K562 (cell line): Measurements from ENCODE around the gene FOSL1. TPM values are rescaled to one million over a fixed set of nuclear protein-coding genes. Genes with fewer than 3 reads are reported as not detected.

Experiments used
- ADNP ChIP-seq: fragments of 200-800 bp; sonication (Bioruptor generic); IDR thresholded peaks from 2 replicates; pipeline ENCODE4 v1.6.1; 2016; ENCODE audit warnings: missing genetic modification characterization, missing compliant biosample characterization
- ATF7 ChIP-seq: fragments of 450-650 bp; IDR thresholded peaks from 2 replicates; pipeline ENCODE4 v1.7.1; 2014; ENCODE audit warnings: mild to moderate bottlenecking, moderate library complexity
- BCLAF1 ChIP-seq, 2 experiments: fragments of 450-650 bp in 1 of 2; IDR thresholded peaks; 2 replicates each; pipeline ENCODE4 v1.6.1; 2011 to 2017; ENCODE audit warnings: low read depth in 2 of 2, antibody characterized with exemption in 1 of 2, borderline replicate concordance in 1 of 2, low read length in 1 of 2, mild to moderate bottlenecking in 1 of 2, mixed read lengths in 1 of 2; ENCODE audit not compliant: control insufficient read depth in 1 of 2
- BHLHE40 ChIP-seq: IDR thresholded peaks from 2 replicates; pipeline ENCODE4 v1.6.1; 2011; ENCODE audit warnings: low read length, improper control_type of control experiment
- EGR1 ChIP-seq: fragments of 450-650 bp; conservative IDR thresholded peaks from 2 replicates; pipeline ENCODE4 v1.6.1; 2017; ENCODE audit warnings: mild to moderate bottlenecking
- GTF2F1 ChIP-seq: IDR thresholded peaks from 2 replicates; pipeline ENCODE4 v1.6.1; 2011; ENCODE audit warnings: low read depth, low read length, improper control_type of control experiment
- HDAC1 ChIP-seq, 2 experiments: fragments of 450-650 bp; IDR thresholded peaks; 2 replicates each; pipeline ENCODE4 v1.6.1; 2016 to 2017; ENCODE audit warnings: inconsistent platforms in 1 of 2, mild to moderate bottlenecking in 1 of 2, moderate library complexity in 1 of 2
- HSF4 ChIP-seq: fragments of 250-450 bp; sonication (Bioruptor Pico); IDR thresholded peaks from 2 replicates; pipeline ENCODE4 v2.1.2; 2022; ENCODE audit warnings: mild to moderate bottlenecking, moderate library complexity, borderline replicate concordance
- MNT ChIP-seq, 2 experiments: fragments of 450-650 bp; conservative IDR thresholded peaks; 2 replicates each; pipeline ENCODE4 v1.6.1; 2017; ENCODE audit warnings: mild to moderate bottlenecking in 2 of 2, moderate library complexity in 2 of 2
- NCOR1 ChIP-seq: fragments of 450-650 bp; IDR thresholded peaks from 2 replicates; pipeline ENCODE4 v1.6.1; 2016; ENCODE audit warnings: mild to moderate bottlenecking, moderate library complexity
- POLR2AphosphoS5 ChIP-seq: IDR thresholded peaks from 2 replicates; pipeline ENCODE4 v1.6.1; 2011; ENCODE audit warnings: mild to moderate bottlenecking, low read depth, low read length, moderate library complexity; ENCODE audit not compliant: control insufficient read depth, insufficient read depth
- RNF219 ChIP-seq: fragments of 250-450 bp; sonication (Bioruptor Pico); IDR thresholded peaks from 2 replicates; pipeline ENCODE4 v1.5.0; 2022; ENCODE audit warnings: mild to moderate bottlenecking
- ZBTB1 ChIP-seq: sonication (generic); formaldehyde crosslinking; IDR thresholded peaks from 2 replicates; pipeline ENCODE4 v1.8.1; 2023; ENCODE audit warnings: missing genetic modification reagents, low read depth, mild to moderate bottlenecking, borderline replicate concordance
- ZNF609 ChIP-seq: sonication (generic); formaldehyde crosslinking; IDR thresholded peaks from 2 replicates; pipeline ENCODE4 v1.8.1; 2023; ENCODE audit warnings: missing genetic modification reagents, mild to moderate bottlenecking, borderline replicate concordance
- ZNF668 ChIP-seq: fragments of 250-450 bp; sonication (Bioruptor Pico); IDR thresholded peaks from 2 replicates; pipeline ENCODE4 v1.8.0; 2022; ENCODE audit warnings: mild to moderate bottlenecking, inconsistent platforms
- polyA plus RNA-seq, 8 experiments: library from polyadenylated mRNA; depleted of rRNA in 4 of 8; stranded (reverse) in 5 of 8; unstranded in 3 of 8; fragments of >200 nt; fragmentation: Nextera tagmentation in 2 of 8; fragmentation: Illumina TruSeq in 1 of 8; extraction: Ambion mirVana in 2 of 8; extraction: Trizol in 1 of 8; gene quantifications; 2 replicates each; pipeline versions ENCODE4 v1.2.1 to v1.2.3, GENCODE V29; 2011 to 2014; ENCODE audit warnings: inconsistent platforms in 1 of 8, missing spikeins in 1 of 8
- total RNA-seq, 7 experiments: library from RNA; depleted of rRNA in 6 of 7; stranded (reverse); fragments of >200 nt in 6 of 7; fragmentation: Illumina TruSeq in 2 of 7; extraction: Trizol in 2 of 7; gene quantifications; 2 replicates each; pipeline versions ENCODE4 v1.2.1 to v1.2.3, GENCODE V29; 2011 to 2021; ENCODE audit warnings: low replicate concordance in 1 of 7

The FOSL1 gene
- total and polyA plus RNA-seq, 9 of the 15 experiments (the other 6 are each of a cell fraction or from before 2014, with no cell fraction given) = 3.5 to 39.6 (median 10.0) TPM

- TF ChIP-seq ZBTB1 (peak; percentile 86; the same call in 1 of the 2 replicates), EGR1 (peak; percentile 25; the same call in 1 of the 2 replicates), BHLHE40 (peak; percentile 62; the same call in 1 of the 2 replicates), ZNF668 (CRISPR knock-in tag) (0 out of 2 replicates have a peak, but pooled peaks have one; percentile 17), ZNF609 (CRISPR knock-in tag) (no peak), POLR2AphosphoS5 (peak; percentile 30; the same call in 1 of the 2 replicates), NCOR1 (no peak), MNT (conservative IDR thresholded peaks at IDR 0.05) (0 out of 4 replicates have a peak, but pooled peaks of 1 of the 2 experiments have one; percentile 8), ADNP (tag) (0 out of 2 replicates have a peak, but pooled peaks have one; percentile 10), GTF2F1 (no peak), HDAC1 (IDR thresholded peaks at IDR 0.05) (peak in 1 of 2 experiments; percentile 15; a peak in 1 of 4 replicates), BCLAF1 (IDR thresholded peaks at IDR 0.05; ENCODE audit: borderline replicate concordance in 1 of 2, control insufficient read depth in 1 of 2, low read depth in 2 of 2, low read length in 1 of 2) (0 out of 4 replicates have a peak, but pooled peaks of 1 of the 2 experiments have one; percentile 25), HSF4 (CRISPR knock-in tag) (no peak), RNF219 (CRISPR knock-in tag) (no peak), ATF7 (0 out of 2 replicates have a peak, but pooled peaks have one; percentile 37)
These were observed 2.9 kb upstream of the FOSL1 start (continued) for GRCh38 chr11:65903068-65903481.
